SK-N-SH (cell line): ENCODE results near the gene OTC. TPM values are rescaled to one million over a fixed set of nuclear protein-coding genes. Genes with fewer than 3 reads are reported as not detected.

Experiments used
- CTCF ChIA-PET: fragments of 300-600, 350-600 bp; formaldehyde crosslinking; extraction: SDS; loops from one replicate; lab custom pipeline; 2021; lab: Yijun Ruan, JAX
- POLR2A ChIA-PET: fragments of 350-600 bp; sonication (Branson Sonifier 250); formaldehyde crosslinking; extraction: SDS; loops from one replicate; lab custom pipeline; 2020; ENCODE audit warnings: antibody characterized with exemption, inconsistent platforms; lab: Yijun Ruan, JAX
- DNase-seq: peaks from one replicate; pipeline ENCODE4 v3.0.0; 2012
- H2AFZ ChIP-seq: fragments of 200-600 bp; sonication (generic); 2 replicates; pipeline ENCODE4 v1.8.1; 2016; ENCODE audit warnings: antibody characterized with exemption, mild to moderate bottlenecking, low read depth
- H3F3A ChIP-seq: fragments of 200-600 bp; sonication (generic); replicated peaks from 2 replicates; pipeline ENCODE3; 2016; ENCODE audit warnings: antibody characterized with exemption, mild to moderate bottlenecking; ENCODE audit not compliant: insufficient read depth
- H3K27ac ChIP-seq, 2 experiments: fragments of 200-500 bp in 1 of 2; fragments of 200-600 bp in 1 of 2; sonication (Bioruptor generic) in 1 of 2; sonication (generic), shearing (Covaris generic) in 1 of 2; 2 replicates each; pipeline versions ENCODE4 v1.5.1 to v1.6.1; 2014 to 2016; ENCODE audit warnings: low read depth in 2 of 2, inconsistent platforms in 1 of 2, low read length in 1 of 2, mild to moderate bottlenecking in 1 of 2, mixed read lengths in 1 of 2
- H3K27me3 ChIP-seq: fragments of 200-600 bp; sonication (generic), shearing (Covaris generic); 2 replicates; pipeline ENCODE4 v1.6.1; 2016; ENCODE audit warnings: mixed run types; ENCODE audit not compliant: insufficient read depth
- H3K36me3 ChIP-seq, 2 experiments: fragments of 200-500 bp in 1 of 2; fragments of 200-600 bp in 1 of 2; sonication (Bioruptor generic) in 1 of 2; sonication (generic) in 1 of 2; replicated peaks in 1 of 2; 2 replicates each; pipeline versions ENCODE3 to v1.5.1; 2014 to 2016; ENCODE audit warnings: low read length in 1 of 2, mild to moderate bottlenecking in 1 of 2; ENCODE audit not compliant: insufficient read depth in 2 of 2, control insufficient read depth in 1 of 2
- H3K4me1 ChIP-seq, 2 experiments: fragments of 200-500 bp in 1 of 2; fragments of 200-600 bp in 1 of 2; sonication (Bioruptor generic) in 1 of 2; sonication (generic), shearing (Covaris generic) in 1 of 2; 2 replicates each; pipeline versions ENCODE4 v1.5.1 to v1.6.1; 2014 to 2016; ENCODE audit warnings: low read depth in 1 of 2, low read length in 1 of 2, mixed run types in 1 of 2; ENCODE audit not compliant: insufficient read depth in 2 of 2, control insufficient read depth in 1 of 2
- H3K4me2 ChIP-seq: fragments of 200-600 bp; sonication (generic), shearing (Covaris generic); 2 replicates; pipeline ENCODE4 v1.6.1; 2017; ENCODE audit warnings: mixed run types
- H3K4me3 ChIP-seq, 2 experiments: fragments of 200-500 bp in 1 of 2; fragments of 200-600 bp in 1 of 2; sonication (Bioruptor generic) in 1 of 2; sonication (generic), shearing (Covaris generic) in 1 of 2; 2 replicates each; pipeline versions ENCODE4 v1.5.1 to v1.8.1; 2014 to 2016; ENCODE audit warnings: low read depth in 2 of 2, inconsistent platforms in 1 of 2, low read length in 1 of 2, mild to moderate bottlenecking in 1 of 2, mixed read lengths in 1 of 2, moderate library complexity in 1 of 2
- H3K79me2 ChIP-seq: fragments of 200-600 bp; sonication (generic); 2 replicates; pipeline ENCODE4 v1.8.1; 2017; ENCODE audit warnings: mild to moderate bottlenecking; ENCODE audit not compliant: insufficient read depth
- H3K9ac ChIP-seq: fragments of 200-600 bp; sonication (generic); 2 replicates; pipeline ENCODE4 v1.6.1; 2017; ENCODE audit warnings: mixed run types
- H3K9me2 ChIP-seq: fragments of 200-600 bp; sonication (generic); 2 replicates; pipeline ENCODE4 v1.6.1; 2017; ENCODE audit warnings: mixed run types
- H3K9me3 ChIP-seq: fragments of 200-600 bp; sonication (generic); 2 replicates; pipeline ENCODE4 v1.6.1; 2017; ENCODE audit warnings: mixed run types, mild to moderate bottlenecking, moderate library complexity
- H4K20me1 ChIP-seq: fragments of 200-600 bp; sonication (generic); 2 replicates; pipeline ENCODE4 v1.6.1; 2017; ENCODE audit warnings: mild to moderate bottlenecking, mixed run types; ENCODE audit not compliant: insufficient read depth
- CHD2 ChIP-seq: fragments of 150-350 bp; IDR thresholded peaks from 2 replicates; pipeline ENCODE4 v1.6.1; 2018; ENCODE audit warnings: low read length; ENCODE audit not compliant: partially characterized antibody
- CTCF ChIP-seq: fragments of 200-600 bp; sonication (generic); IDR thresholded peaks from 2 replicates; pipeline ENCODE4 v1.6.1; 2017; ENCODE audit warnings: antibody characterized with exemption, mild to moderate bottlenecking, moderate library complexity
- GATA2 ChIP-seq: sonication (generic); formaldehyde crosslinking; IDR thresholded peaks from 2 replicates; pipeline ENCODE4 v1.5.0; 2020; ENCODE audit warnings: mild to moderate bottlenecking, missing genetic modification reagents
- MEF2A ChIP-seq: IDR thresholded peaks from 2 replicates; pipeline ENCODE4 v1.4.0; 2012; ENCODE audit warnings: low read depth, borderline replicate concordance
- MXI1 ChIP-seq: IDR thresholded peaks from 2 replicates; pipeline ENCODE4 v1.6.1; 2012; ENCODE audit warnings: mild to moderate bottlenecking, low read depth, low read length, improper control_type of control experiment
- NFIC ChIP-seq: IDR thresholded peaks from 2 replicates; pipeline ENCODE4 v1.4.0; 2012; ENCODE audit warnings: borderline replicate concordance
- NRF1 ChIP-seq: IDR thresholded peaks from 2 replicates; pipeline ENCODE4 v1.6.1; 2012; ENCODE audit warnings: low read depth, mild to moderate bottlenecking, low read length
- RCOR1 ChIP-seq: fragments of 150-350 bp; IDR thresholded peaks from 2 replicates; pipeline ENCODE4 v1.6.1; 2017; ENCODE audit warnings: antibody characterized with exemption, low read length
- RXRA ChIP-seq: IDR thresholded peaks from 2 replicates; pipeline ENCODE4 v1.4.0; 2012; ENCODE audit warnings: low read depth, mild to moderate bottlenecking, borderline replicate concordance
- SMC3 ChIP-seq: IDR thresholded peaks from 2 replicates; pipeline ENCODE4 v1.6.1; 2012; ENCODE audit warnings: low read depth, low read length, improper control_type of control experiment
- TAF1 ChIP-seq: IDR thresholded peaks from 2 replicates; pipeline ENCODE4 v1.6.1; 2012; ENCODE audit warnings: low read depth, mild to moderate bottlenecking, low read length, moderate library complexity, borderline replicate concordance
- TEAD4 ChIP-seq: IDR thresholded peaks from 2 replicates; pipeline ENCODE4 v1.4.0; 2012; ENCODE audit warnings: mild to moderate bottlenecking, borderline replicate concordance; ENCODE audit not compliant: insufficient read depth
- ZBTB33 ChIP-seq: IDR thresholded peaks from 2 replicates; pipeline ENCODE4 v1.4.0; 2012; ENCODE audit warnings: low read depth, borderline replicate concordance
- WGBS: methylation state at CpG from one replicate; pipeline ENCODE4 v1.1.6; 2017; ENCODE audit warnings: low lambda C conversion rate; 5-methylcytosine and 5-hydroxymethylcytosine counted together
- polyA plus RNA-seq, 3 experiments: library from polyadenylated mRNA; depleted of rRNA; stranded (reverse); fragments of >200 nt; gene quantifications; 2 replicates each; pipeline ENCODE4 v1.2.3, GENCODE V29; 2012
- TF ChIP-seq, protein P1 (sequence below): IDR thresholded peaks from 2 replicates; pipeline ENCODE4 v1.4.0; 2012; ENCODE audit warnings: low read depth, borderline replicate concordance
- TF ChIP-seq, protein P2 (sequence below): IDR thresholded peaks from 2 replicates; pipeline ENCODE4 v1.4.0; 2012; ENCODE audit warnings: low read depth

Gene OTC
- polyA plus RNA-seq, 1 of the 3 experiments (the other 2 are of a cell fraction) = not detected

DNA sequence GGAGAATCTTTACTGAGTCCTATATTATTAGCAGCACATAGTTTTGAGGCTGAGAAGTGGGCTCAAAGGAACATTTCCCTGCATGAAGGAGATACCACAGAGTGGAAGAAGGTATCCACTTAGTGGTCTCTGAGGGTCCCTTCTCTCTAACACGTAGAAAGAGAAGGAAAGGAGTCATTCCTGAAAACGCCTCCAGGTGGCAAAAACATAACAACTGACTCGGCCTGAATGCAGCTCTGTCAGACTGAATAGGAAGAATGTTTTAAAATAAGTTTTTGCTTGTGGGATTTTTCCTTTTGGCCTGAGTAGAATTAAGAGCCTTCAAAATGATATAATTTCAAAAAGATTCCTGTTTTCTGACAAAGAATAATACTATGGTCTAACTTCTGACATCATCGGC lies 48.4 kb upstream of the OTC start:
- ChIA-PET POLR2A (no interaction called here), CTCF (interaction anchor here (1.0 to 3.3 kb wide), 5 partner anchors 9 to 33 kb away, joined by 3 to 13 read pairs (median 4); partner anchors contain the start of gene RPGR)
- Histone ChIP-seq H3K9me3 (no peaks in the 10 kb centered on the region), H3K4me3 (0 out of 4 replicates have a peak overlapping the region, but pooled peaks of 1 of the 2 experiments have one; percentile 3), H3K36me3 (peaks cover 0 to 16% of the 10 kb centered on the region in 2 experiments), H3K4me2 (no peak overlapping the region), H3F3A (no peaks in the 10 kb centered on the region), H2AFZ (no peak overlapping the region), H4K20me1 (no peaks in the 10 kb centered on the region), H3K79me2 (no peaks in the 10 kb centered on the region), H3K9me2 (no peaks in the 10 kb centered on the region), H3K27ac (no peak overlapping the region), H3K27me3 (no peaks in the 10 kb centered on the region), H3K4me1 (no peaks in the 10 kb centered on the region), H3K9ac (no peak overlapping the region)
- TF ChIP-seq, protein P1, sequence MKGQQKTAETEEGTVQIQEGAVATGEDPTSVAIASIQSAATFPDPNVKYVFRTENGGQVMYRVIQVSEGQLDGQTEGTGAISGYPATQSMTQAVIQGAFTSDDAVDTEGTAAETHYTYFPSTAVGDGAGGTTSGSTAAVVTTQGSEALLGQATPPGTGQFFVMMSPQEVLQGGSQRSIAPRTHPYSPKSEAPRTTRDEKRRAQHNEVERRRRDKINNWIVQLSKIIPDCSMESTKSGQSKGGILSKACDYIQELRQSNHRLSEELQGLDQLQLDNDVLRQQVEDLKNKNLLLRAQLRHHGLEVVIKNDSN = no peak
- TF ChIP-seq CTCF (peak; percentile 50), SMC3 (peak; percentile 9; the same call in 1 of the 2 replicates)
- 32% methylated on average over 4 of the region's 4 CpGs for WGBS
- DNase-seq = no peak

DNA sequence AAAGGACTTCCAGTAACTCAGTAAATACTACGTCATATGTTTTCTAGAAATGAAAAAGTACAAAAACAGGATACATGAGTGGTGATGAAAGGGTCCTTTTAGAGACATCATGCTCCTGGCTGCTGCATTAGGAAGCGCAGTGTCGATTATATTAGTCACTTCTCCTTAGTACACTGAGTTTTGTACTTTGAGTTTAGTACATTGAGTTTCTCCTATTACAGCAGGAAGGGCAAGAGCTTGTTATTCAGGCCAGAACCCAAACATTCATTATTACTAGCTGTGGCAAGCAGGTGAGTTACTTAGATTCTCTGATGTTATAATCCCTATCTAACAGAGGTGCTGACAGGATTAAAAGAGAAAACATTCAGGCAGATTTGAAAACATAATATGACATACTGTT lies 46.4 kb upstream of the OTC start:
- H3K4me3 ChIP-seq = no peak overlapping the region
- H3K9me3 ChIP-seq = no peaks in the 10 kb centered on the region
- H3K36me3 ChIP-seq = peaks cover 0 to 11% of the 10 kb centered on the region in 2 experiments
- H3K9me2 ChIP-seq = no peaks in the 10 kb centered on the region
- H3K27me3 ChIP-seq = no peaks in the 10 kb centered on the region
- TF ChIP-seq RCOR1 = no peak
- no peaks in the 10 kb centered on the region for H3K4me1 ChIP-seq
- WGBS = 62% methylated on average over 3 of the region's 3 CpGs
- DNase-seq = no peak
- H2AFZ ChIP-seq = no peak overlapping the region
- H3K9ac ChIP-seq = no peak overlapping the region
- H3K4me2 ChIP-seq = no peak overlapping the region
- POLR2A ChIA-PET = no interaction called here
- no peak overlapping the region for H3K27ac ChIP-seq
- CTCF ChIA-PET = interaction anchor here (3.7 kb wide), 1 partner anchor 21 kb away, joined by 12 read pairs; the partner anchor contains the start of gene RPGR
- no peaks in the 10 kb centered on the region for H3K79me2 ChIP-seq
- H4K20me1 ChIP-seq = no peaks in the 10 kb centered on the region
- H3F3A ChIP-seq = no peaks in the 10 kb centered on the region

GRCh38 chrX:38311743-38312142 lies 40.7 kb upstream of the OTC start:
- H3K4me3 ChIP-seq = no peak overlapping the region
- no peaks in the 10 kb centered on the region for H3K79me2 ChIP-seq
- H3K27me3 ChIP-seq = no peaks in the 10 kb centered on the region
- no peak overlapping the region for H2AFZ ChIP-seq
- no peaks in the 10 kb centered on the region for H4K20me1 ChIP-seq
- H3K9me3 ChIP-seq = no peaks in the 10 kb centered on the region
- peaks cover 5 to 11% of the 10 kb centered on the region in 2 experiments for H3K36me3 ChIP-seq
- CTCF ChIA-PET = no interaction called here
- no peaks in the 10 kb centered on the region for H3F3A ChIP-seq
- H3K9me2 ChIP-seq = no peaks in the 10 kb centered on the region
- peak overlapping the region in 1 of 2 experiments; percentile 49; a peak in 2 of 4 replicates for H3K27ac ChIP-seq
- H3K9ac ChIP-seq = no peak overlapping the region
- 29% methylated on average over 2 of the region's 2 CpGs for WGBS
- POLR2A ChIA-PET = no interaction called here
- H3K4me1 ChIP-seq = peaks cover 0 to 13% of the 10 kb centered on the region in 2 experiments; a peak in 1 of 4 replicates
- DNase-seq = no peak
- H3K4me2 ChIP-seq = 0 out of 2 replicates have a peak overlapping the region, but pooled peaks have one; percentile 1
- no peak for TF ChIP-seq MEF2A
- TF ChIP-seq CHD2 = no peak
- no peak for TF ChIP-seq NFIC
- no peak for TF ChIP-seq TEAD4
- no peak for TF ChIP-seq TAF1
- TF ChIP-seq SMC3 = no peak
- no peak for TF ChIP-seq MXI1
- TF ChIP-seq ZBTB33 = no peak
- no peak for TF ChIP-seq GATA2 (CRISPR knock-in tag)
- TF ChIP-seq RCOR1 = no peak
- no peak for TF ChIP-seq RXRA
- no peak for TF ChIP-seq NRF1
- TF ChIP-seq, protein P2, sequence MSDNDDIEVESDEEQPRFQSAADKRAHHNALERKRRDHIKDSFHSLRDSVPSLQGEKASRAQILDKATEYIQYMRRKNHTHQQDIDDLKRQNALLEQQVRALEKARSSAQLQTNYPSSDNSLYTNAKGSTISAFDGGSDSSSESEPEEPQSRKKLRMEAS = no peak
